ENCODE data around the gene CMTM1.

GRCh38 chr16:66576296-66576695, 10.1 kb downstream of the CMTM1 start:
- TF ChIP-seq, protein P1, sequence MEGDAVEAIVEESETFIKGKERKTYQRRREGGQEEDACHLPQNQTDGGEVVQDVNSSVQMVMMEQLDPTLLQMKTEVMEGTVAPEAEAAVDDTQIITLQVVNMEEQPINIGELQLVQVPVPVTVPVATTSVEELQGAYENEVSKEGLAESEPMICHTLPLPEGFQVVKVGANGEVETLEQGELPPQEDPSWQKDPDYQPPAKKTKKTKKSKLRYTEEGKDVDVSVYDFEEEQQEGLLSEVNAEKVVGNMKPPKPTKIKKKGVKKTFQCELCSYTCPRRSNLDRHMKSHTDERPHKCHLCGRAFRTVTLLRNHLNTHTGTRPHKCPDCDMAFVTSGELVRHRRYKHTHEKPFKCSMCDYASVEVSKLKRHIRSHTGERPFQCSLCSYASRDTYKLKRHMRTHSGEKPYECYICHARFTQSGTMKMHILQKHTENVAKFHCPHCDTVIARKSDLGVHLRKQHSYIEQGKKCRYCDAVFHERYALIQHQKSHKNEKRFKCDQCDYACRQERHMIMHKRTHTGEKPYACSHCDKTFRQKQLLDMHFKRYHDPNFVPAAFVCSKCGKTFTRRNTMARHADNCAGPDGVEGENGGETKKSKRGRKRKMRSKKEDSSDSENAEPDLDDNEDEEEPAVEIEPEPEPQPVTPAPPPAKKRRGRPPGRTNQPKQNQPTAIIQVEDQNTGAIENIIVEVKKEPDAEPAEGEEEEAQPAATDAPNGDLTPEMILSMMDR (IDR thresholded peaks at IDR 0.05): no peak
- TF ChIP-seq POLR2A (IDR thresholded peaks at IDR 0.05): no peak
- TF ChIP-seq POLR2AphosphoS5 (IDR thresholded peaks at IDR 0.05): no peak
- no peak for TF ChIP-seq EP300 (IDR thresholded peaks at IDR 0.05)

Data from sigmoid colon (tissue), 4 donors.